Activated CD4-positive, alpha-beta memory T cell treated with anti-CD3 and anti-CD28 coated beads for 36 hours (primary cell): ENCODE results near the gene SNED1. TPM values are rescaled to one million over a fixed set of nuclear protein-coding genes. Genes with fewer than 3 reads are reported as not detected.

ENCODE experiments used
- CTCF ChIA-PET: fragments of 350-600 bp; sonication (Branson Sonifier 250); formaldehyde crosslinking; loops from one replicate; lab custom pipeline; 2021; ENCODE audit warnings: antibody characterized with exemption, inconsistent platforms; lab: Charles Lee
- POLR2A ChIA-PET: fragments of 350-600 bp; sonication (Branson Sonifier 250); formaldehyde crosslinking; loops from one replicate; lab custom pipeline; 2021; ENCODE audit warnings: antibody characterized with exemption; lab: Charles Lee
- DNase-seq: peaks from one replicate; pipeline ENCODE4 v3.0.0-alpha.2; 2020
- H3K27ac Mint-ChIP-seq: one replicate; pipeline ENCODE4 v1.8.0; 2021; ENCODE audit warnings: mixed read lengths
- H3K27me3 Mint-ChIP-seq: one replicate; pipeline ENCODE4 v1.8.0; 2021; ENCODE audit warnings: mixed read lengths
- H3K36me3 Mint-ChIP-seq: one replicate; pipeline ENCODE4 v1.8.0; 2021; ENCODE audit warnings: mixed read lengths
- H3K4me1 Mint-ChIP-seq: one replicate; pipeline ENCODE4 v1.8.0; 2021; ENCODE audit warnings: low read depth, mixed read lengths
- H3K4me3 Mint-ChIP-seq: one replicate; pipeline ENCODE4 v1.8.0; 2021; ENCODE audit warnings: mild to moderate bottlenecking, mixed read lengths
- H3K9me3 Mint-ChIP-seq: one replicate; pipeline ENCODE4 v1.8.0; 2021; ENCODE audit warnings: mixed read lengths
- intact Hi-C: fragments of 100-400 bp; cut with micrococcal nuclease; formaldehyde crosslinking; loops from one replicate; pipeline ENCODE4 v1.15.1; 2023
- total RNA-seq, 2 experiments: library from RNA; stranded (reverse); gene quantifications; one replicate each; pipeline ENCODE4 v1.2.3, GENCODE V29; 2021

The SNED1 gene
- total RNA-seq, 2 experiments from 2014 or later = 2.6 to 3.8 TPM

DNA sequence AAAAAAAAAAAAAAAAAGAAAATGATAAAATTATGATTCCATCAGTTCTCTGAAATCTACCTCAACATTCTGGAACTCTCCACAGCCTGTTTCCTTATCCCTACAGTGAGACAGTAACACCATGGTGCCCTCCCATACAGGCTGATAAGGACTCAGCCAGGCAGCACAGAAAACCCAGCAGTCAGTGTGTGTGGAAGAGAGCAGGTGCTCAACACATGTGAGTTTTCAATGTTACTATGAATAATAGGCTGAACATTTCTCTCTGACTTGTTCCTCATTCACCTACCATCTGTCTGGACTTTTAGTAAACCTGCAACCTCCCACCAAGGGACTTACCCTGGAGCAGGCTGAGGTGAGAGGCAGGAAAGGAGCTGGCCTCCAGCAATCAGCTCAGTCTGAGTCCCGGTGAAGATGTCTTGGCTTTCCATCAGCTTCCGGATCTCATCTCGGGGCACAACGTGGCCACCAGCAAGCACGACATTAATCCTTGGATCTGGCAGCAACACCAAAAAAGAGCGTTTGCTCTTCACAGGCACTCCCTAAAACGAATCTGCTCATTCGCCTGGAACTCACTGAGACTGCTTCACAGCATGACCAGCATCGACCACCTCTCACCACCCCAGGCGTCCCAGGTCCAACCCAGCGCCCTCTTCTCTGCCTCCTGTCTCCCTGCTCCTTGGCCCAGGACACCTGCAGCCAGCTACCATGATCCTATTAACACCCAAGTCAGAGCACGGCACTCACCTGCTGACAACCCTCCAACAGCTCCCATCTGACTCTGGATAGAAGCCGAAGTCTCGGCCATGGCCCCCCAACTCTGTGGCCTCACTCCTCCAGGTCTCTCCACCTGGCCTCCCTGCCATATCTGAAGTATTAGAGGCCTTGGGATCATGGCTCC is 134.4 kb downstream of the SNED1 start:
- Mint-ChIP-seq H3K4me3 (no peak overlapping the region), H3K27ac (no peak overlapping the region), H3K36me3 (peaks cover 56% of the 10 kb centered on the region), H3K27me3 (no peaks in the 10 kb centered on the region), H3K9me3 (peaks cover 4% of the 10 kb centered on the region), H3K4me1 (peaks cover 24% of the 10 kb centered on the region)
- CTCF ChIA-PET = interaction anchor here (0.7 kb wide), 1 partner anchor 54 kb away, joined by 3 read pairs; no protein-coding TSS in a partner anchor
- DNase-seq = no peak
- intact Hi-C loops = no loop called here
- POLR2A ChIA-PET = no interaction called here

DNA sequence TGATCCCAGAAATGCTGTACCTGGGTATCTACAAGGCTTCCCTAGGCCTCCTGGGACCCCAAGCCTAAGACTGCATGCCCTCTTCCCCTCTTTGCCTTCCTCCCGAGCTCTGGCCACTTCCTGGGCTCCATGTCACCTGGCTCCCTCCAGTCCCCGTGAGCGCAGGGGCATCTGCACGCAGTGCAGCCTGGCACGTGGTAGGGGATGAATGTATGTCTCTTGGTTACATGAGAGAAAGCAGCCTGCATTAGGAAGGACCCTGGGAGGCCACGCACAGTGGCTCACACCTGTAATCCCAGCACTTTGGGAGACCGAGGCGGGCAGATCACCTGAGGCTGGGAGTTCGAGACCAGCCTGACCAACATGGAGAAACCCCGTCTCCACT is 135.0 kb downstream of the SNED1 start:
- Mint-ChIP-seq H3K9me3 (no peaks in the 10 kb centered on the region), H3K27me3 (no peaks in the 10 kb centered on the region), H3K4me1 (peaks cover 18% of the 10 kb centered on the region), H3K27ac (no peak overlapping the region), H3K4me3 (no peak overlapping the region), H3K36me3 (peaks cover 53% of the 10 kb centered on the region)
- DNase-seq = no peak
- ChIA-PET POLR2A (no interaction called here), CTCF (interaction anchor here (0.7 kb wide), 1 partner anchor 55 kb away, joined by 3 read pairs; no protein-coding TSS in a partner anchor)
- intact Hi-C loops = no loop called here

- ChIA-PET CTCF (interaction anchor here (0.6 to 0.7 kb wide), 2 partner anchors 11 kb away, joined by 3 to 4 read pairs; no protein-coding TSS in a partner anchor), POLR2A (no interaction called here)
- Mint-ChIP-seq H3K4me1 (peaks cover 5% of the 10 kb centered on the region), H3K27ac (no peak overlapping the region), H3K36me3 (peaks cover 50% of the 10 kb centered on the region), H3K27me3 (no peaks in the 10 kb centered on the region), H3K9me3 (no peaks in the 10 kb centered on the region), H3K4me3 (no peak overlapping the region)
- DNase-seq = no peak
- intact Hi-C loops = no loop called here
These were observed 136.3 kb downstream of the SNED1 start for GRCh38 chr2:241134711-241135110.

GRCh38 chr2:241135737-241136136 is 137.3 kb downstream of the SNED1 start:
- H3K9me3 Mint-ChIP-seq = no peaks in the 10 kb centered on the region
- no peak for DNase-seq
- ChIA-PET POLR2A (interaction anchor here (0.9 to 1.9 kb wide), 2 partner anchors 14 to 23 kb away, joined by 3 to 4 read pairs; partner anchors contain the start of gene PASK), CTCF (interaction anchor here (1.3 kb wide), 1 partner anchor 57 kb away, joined by 4 read pairs; no protein-coding TSS in a partner anchor)
- H3K4me1 Mint-ChIP-seq = no peaks in the 10 kb centered on the region
- intact Hi-C loops = no loop called here
- H3K4me3 Mint-ChIP-seq = no peak overlapping the region
- H3K27ac Mint-ChIP-seq = no peak overlapping the region
- H3K27me3 Mint-ChIP-seq = no peaks in the 10 kb centered on the region
- H3K36me3 Mint-ChIP-seq = peaks cover 45% of the 10 kb centered on the region

DNA sequence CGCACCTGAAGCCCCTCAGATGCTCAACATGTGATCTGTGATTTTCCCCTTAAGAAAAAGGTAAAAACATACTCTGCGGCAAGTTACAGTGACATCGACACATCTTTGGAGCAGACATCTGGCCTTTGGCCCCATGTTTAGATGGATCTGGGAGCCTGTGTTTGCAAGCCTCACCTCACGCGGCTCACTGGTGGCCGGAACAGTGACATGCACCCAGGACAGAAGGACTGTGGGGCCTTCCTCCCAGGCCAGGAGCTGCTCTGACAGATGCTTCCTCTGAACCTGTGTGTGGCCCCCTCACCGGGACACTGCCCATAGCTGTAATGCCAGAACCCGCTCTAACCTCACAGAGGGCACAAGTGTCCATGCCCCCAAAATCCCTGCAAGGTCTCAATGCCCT is 137.8 kb downstream of the SNED1 start:
- peaks cover 45% of the 10 kb centered on the region for H3K36me3 Mint-ChIP-seq
- ChIA-PET POLR2A (interaction anchor here (0.9 to 1.9 kb wide), 3 partner anchors 8 to 23 kb away, joined by 3 to 4 read pairs (median 3); partner anchors contain the start of gene PASK), CTCF (interaction anchor here (1.3 kb wide), 1 partner anchor 58 kb away, joined by 4 read pairs; no protein-coding TSS in a partner anchor)
- DNase-seq = no peak
- H3K27me3 Mint-ChIP-seq = no peaks in the 10 kb centered on the region
- no peaks in the 10 kb centered on the region for H3K4me1 Mint-ChIP-seq
- intact Hi-C loops = no loop called here
- no peaks in the 10 kb centered on the region for H3K9me3 Mint-ChIP-seq
- no peak overlapping the region for H3K27ac Mint-ChIP-seq
- H3K4me3 Mint-ChIP-seq = no peak overlapping the region

- Mint-ChIP-seq H3K4me1 (no peaks in the 10 kb centered on the region), H3K27ac (no peak overlapping the region), H3K4me3 (no peak overlapping the region), H3K36me3 (peaks cover 43% of the 10 kb centered on the region), H3K9me3 (no peaks in the 10 kb centered on the region), H3K27me3 (no peaks in the 10 kb centered on the region)
- no peak for DNase-seq
- CTCF ChIA-PET = interaction anchor here (1.3 kb wide), 1 partner anchor 58 kb away, joined by 4 read pairs; no protein-coding TSS in a partner anchor
- intact Hi-C loops = no loop called here
- POLR2A ChIA-PET = interaction anchor here (1.0 to 1.9 kb wide), 2 partner anchors 9 to 24 kb away, joined by 3 to 4 read pairs; no protein-coding TSS in a partner anchor
These were observed 138.3 kb downstream of the SNED1 start for GRCh38 chr2:241136661-241137260.

DNA sequence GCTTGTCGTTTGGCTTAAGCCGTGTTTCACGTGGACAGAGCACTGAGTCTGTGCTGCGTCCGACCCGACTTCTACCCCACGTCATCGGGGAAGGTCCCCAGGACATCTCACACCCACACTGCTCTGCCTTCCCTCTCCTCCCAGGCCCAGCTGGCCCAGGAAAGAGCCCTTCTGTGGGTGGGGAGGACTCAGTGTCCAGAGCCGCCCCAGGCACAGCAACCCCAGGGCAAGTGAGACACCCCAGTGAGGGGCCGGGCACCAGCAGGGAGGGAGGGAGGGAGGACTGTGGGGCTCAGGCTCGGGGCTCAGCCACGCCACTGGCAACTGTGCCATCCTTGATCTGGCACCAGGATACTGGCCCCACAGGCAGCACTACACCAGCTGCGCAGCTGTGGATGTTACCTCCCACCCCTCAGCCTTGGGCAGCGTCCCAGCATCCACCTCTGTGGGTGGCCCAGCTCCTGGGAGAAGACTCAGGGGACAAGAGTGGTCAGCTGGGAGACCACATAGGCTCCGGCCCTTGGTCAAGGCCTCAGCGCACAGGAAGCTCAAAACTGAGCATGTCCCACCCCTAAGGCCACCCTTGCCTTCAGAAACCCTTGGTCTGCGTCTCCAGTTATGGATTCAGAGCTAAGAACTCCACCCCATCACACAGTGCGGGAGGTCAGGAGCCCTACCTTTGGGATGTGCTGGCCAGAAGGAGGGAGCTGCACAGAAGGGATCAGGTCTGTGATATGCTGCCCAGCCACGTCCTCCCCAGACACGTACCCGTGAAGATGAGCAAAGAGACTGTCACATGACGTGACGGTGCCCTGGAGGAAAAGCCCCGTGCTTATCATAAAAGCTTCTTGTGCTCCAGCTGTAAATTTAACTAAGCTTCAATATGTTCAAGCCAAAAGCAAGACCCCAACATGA is 139.1 kb downstream of the SNED1 start:
- no peak for DNase-seq
- Mint-ChIP-seq H3K4me3 (no peak overlapping the region), H3K9me3 (no peaks in the 10 kb centered on the region), H3K27me3 (no peaks in the 10 kb centered on the region), H3K36me3 (peaks cover 48% of the 10 kb centered on the region), H3K4me1 (no peaks in the 10 kb centered on the region), H3K27ac (no peak overlapping the region)
- intact Hi-C loops = no loop called here
- CTCF ChIA-PET = interaction anchor here (0.8 kb wide), 1 partner anchor 61 kb away, joined by 3 read pairs; no protein-coding TSS in a partner anchor
- POLR2A ChIA-PET = interaction anchor here (1.0 to 1.9 kb wide), 3 partner anchors 9 to 25 kb away, joined by 3 to 4 read pairs (median 3); partner anchors contain the start of gene PASK

GRCh38 chr2:241138471-241138870 is 140.1 kb downstream of the SNED1 start:
- Mint-ChIP-seq H3K27me3 (no peaks in the 10 kb centered on the region), H3K4me3 (no peak overlapping the region), H3K36me3 (peaks cover 41% of the 10 kb centered on the region), H3K4me1 (no peaks in the 10 kb centered on the region), H3K27ac (no peak overlapping the region), H3K9me3 (no peaks in the 10 kb centered on the region)
- POLR2A ChIA-PET = interaction anchor here (1.0 kb wide), 1 partner anchor 11 kb away, joined by 3 read pairs; the partner anchor contains the start of gene PASK
- CTCF ChIA-PET = no interaction called here
- DNase-seq = no peak
- intact Hi-C loops = no loop called here

DNA sequence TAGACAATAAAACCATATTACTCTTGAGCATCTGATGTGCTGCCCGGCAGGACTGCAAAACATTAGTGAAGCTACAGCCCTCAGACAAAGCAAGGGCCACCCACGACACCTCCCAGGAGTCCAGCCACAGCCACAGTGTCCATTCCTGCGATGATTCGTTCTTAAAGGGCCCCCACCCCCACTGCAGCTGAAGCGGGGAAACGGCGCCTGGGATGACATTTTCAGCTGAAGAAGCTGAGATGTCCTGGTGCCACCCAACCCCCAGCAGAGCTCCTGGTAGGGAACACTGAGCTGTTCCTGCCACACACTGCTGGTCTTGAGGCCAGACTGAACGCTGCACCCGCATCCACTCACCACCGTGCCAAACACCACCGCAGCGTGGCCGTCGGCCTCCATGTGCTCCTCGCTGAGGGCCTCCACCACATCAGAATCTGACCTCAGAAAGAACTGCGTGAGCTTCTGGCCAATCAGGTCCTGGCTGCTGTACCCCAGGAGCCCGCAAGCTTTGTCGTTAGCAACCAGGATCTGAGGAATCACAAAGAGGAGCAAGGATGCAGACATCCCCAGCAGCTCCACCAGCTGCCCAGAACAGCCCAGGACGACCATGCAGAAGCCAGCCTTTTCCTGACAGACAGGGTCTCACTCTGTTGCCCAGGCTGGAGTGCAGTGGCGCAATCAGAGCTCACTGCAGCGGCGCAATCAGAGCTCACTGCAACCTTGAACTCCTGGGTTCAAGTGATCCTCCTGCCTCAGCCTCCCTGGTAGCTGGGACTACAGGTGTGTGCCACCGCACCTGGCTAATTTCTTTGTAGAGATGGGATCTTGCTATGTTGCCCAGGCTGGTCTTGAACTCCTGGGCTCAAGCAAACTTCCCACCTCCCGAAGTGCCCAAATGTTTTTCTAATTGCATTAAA is 141.4 kb downstream of the SNED1 start:
- H3K27me3 Mint-ChIP-seq = no peaks in the 10 kb centered on the region
- peaks cover 39% of the 10 kb centered on the region for H3K36me3 Mint-ChIP-seq
- H3K4me1 Mint-ChIP-seq = no peaks in the 10 kb centered on the region
- H3K9me3 Mint-ChIP-seq = no peaks in the 10 kb centered on the region
- ChIA-PET CTCF (no interaction called here), POLR2A (interaction anchor here (1.1 kb wide), 1 partner anchor 13 kb away, joined by 3 read pairs; no protein-coding TSS in a partner anchor)
- H3K4me3 Mint-ChIP-seq = no peak overlapping the region
- intact Hi-C loops = no loop called here
- H3K27ac Mint-ChIP-seq = no peak overlapping the region
- DNase-seq = no peak

- H3K27ac Mint-ChIP-seq = no peak overlapping the region
- H3K4me3 Mint-ChIP-seq = no peak overlapping the region
- H3K36me3 Mint-ChIP-seq = peaks cover 39% of the 10 kb centered on the region
- no peak for DNase-seq
- H3K27me3 Mint-ChIP-seq = no peaks in the 10 kb centered on the region
- ChIA-PET POLR2A (no interaction called here), CTCF (no interaction called here)
- no peaks in the 10 kb centered on the region for H3K4me1 Mint-ChIP-seq
- H3K9me3 Mint-ChIP-seq = no peaks in the 10 kb centered on the region
- intact Hi-C loops = no loop called here
These were observed 142.0 kb downstream of the SNED1 start for GRCh38 chr2:241140445-241140840.
